Loucy (cell line): ENCODE results near the gene EIF6.

Source experiments
- H2AFZ ChIP-seq: fragments of 200-600 bp; sonication (generic); 2 replicates; pipeline ENCODE4 v1.6.0; 2016; ENCODE audit warnings: antibody characterized with exemption, mild to moderate bottlenecking, low read length, moderate library complexity
- H3F3A ChIP-seq: fragments of 200-600 bp; 2 replicates; pipeline ENCODE4 v1.6.0; 2016; ENCODE audit warnings: antibody characterized with exemption, low read depth, mild to moderate bottlenecking
- H3K27me3 ChIP-seq: fragments of 200-600 bp; sonication (generic); 2 replicates; pipeline ENCODE4 v1.6.1; 2014; ENCODE audit warnings: low read length, mild to moderate bottlenecking; ENCODE audit not compliant: insufficient read depth, poor library complexity, severe bottlenecking
- H3K36me3 ChIP-seq: fragments of 200-600 bp; sonication (generic); 2 replicates; pipeline ENCODE4 v1.6.1; 2016; ENCODE audit warnings: low read length; ENCODE audit not compliant: insufficient read depth
- H3K4me1 ChIP-seq: fragments of 200-600 bp; sonication (generic); 2 replicates; pipeline ENCODE4 v1.5.1; 2014; ENCODE audit warnings: low read length, mild to moderate bottlenecking; ENCODE audit not compliant: insufficient read depth, poor library complexity, severe bottlenecking
- H3K4me2 ChIP-seq: fragments of 200-600 bp; sonication (generic); 2 replicates; pipeline ENCODE4 v1.6.0; 2014; ENCODE audit warnings: antibody characterized with exemption, low read length, low read depth, mild to moderate bottlenecking; ENCODE audit not compliant: poor library complexity, severe bottlenecking
- H3K4me3 ChIP-seq: fragments of 200-600 bp; sonication (generic); 2 replicates; pipeline ENCODE4 v1.5.1; 2014; ENCODE audit warnings: low read length, mild to moderate bottlenecking, mixed read lengths; ENCODE audit not compliant: poor library complexity, severe bottlenecking
- H3K79me2 ChIP-seq: fragments of 200-600 bp; sonication (generic); 2 replicates; pipeline ENCODE4 v1.6.1; 2014; ENCODE audit warnings: low read length; ENCODE audit not compliant: insufficient read depth
- H3K9ac ChIP-seq: fragments of 200-600 bp; sonication (generic); 2 replicates; pipeline ENCODE4 v1.6.0; 2014; ENCODE audit warnings: mild to moderate bottlenecking, low read depth, low read length, moderate library complexity; ENCODE audit not compliant: poor library complexity, severe bottlenecking
- H3K9me2 ChIP-seq: fragments of 200-600 bp; sonication (generic); replicated peaks from 2 replicates; pipeline ENCODE4 v1.6.1; 2016; ENCODE audit warnings: low read depth, low read length, mixed read lengths
- H3K9me3 ChIP-seq: fragments of 200-600 bp; sonication (generic); 2 replicates; pipeline ENCODE4 v1.6.1; 2014; ENCODE audit warnings: mild to moderate bottlenecking, antibody characterized with exemption, low read length, low read depth; ENCODE audit not compliant: insufficient read depth
- H4K20me1 ChIP-seq: fragments of 200-600 bp; sonication (generic); 2 replicates; pipeline ENCODE4 v1.6.0; 2014; ENCODE audit warnings: antibody characterized with exemption, low read length, mild to moderate bottlenecking; ENCODE audit not compliant: insufficient read depth, poor library complexity, severe bottlenecking
- CTCF ChIP-seq: fragments of 200-600 bp; sonication (generic); conservative IDR thresholded peaks from 2 replicates; pipeline ENCODE4 v1.5.1; 2014; ENCODE audit warnings: mild to moderate bottlenecking, antibody characterized with exemption, low read length
- EZH2phosphoT487 ChIP-seq: fragments of 200-600 bp; IDR thresholded peaks from 2 replicates; pipeline ENCODE4 v1.6.1; 2018; ENCODE audit warnings: antibody characterized with exemption, mild to moderate bottlenecking, moderate library complexity, borderline replicate concordance

The EIF6 gene

GRCh38 chr20:35301426-35301825 lies 16.9 kb upstream of the EIF6 start:
- no peak overlapping the region for H3K4me2 ChIP-seq
- no peak overlapping the region for H3K4me3 ChIP-seq

GRCh38 chr20:35300469-35301262 lies 16.1 kb upstream of the EIF6 start:
- Histone ChIP-seq H3K9me2 (no peaks in the 10 kb centered on the region), H4K20me1 (no peaks in the 10 kb centered on the region), H2AFZ (no peak overlapping the region), H3K9me3 (no peaks in the 10 kb centered on the region), H3K4me1 (no peaks in the 10 kb centered on the region), H3K79me2 (no peaks in the 10 kb centered on the region), H3K36me3 (no peaks in the 10 kb centered on the region), H3K9ac (no peak overlapping the region), H3K4me3 (no peak overlapping the region), H3F3A (no peaks in the 10 kb centered on the region), H3K4me2 (no peak overlapping the region), H3K27me3 (no peaks in the 10 kb centered on the region)
- TF ChIP-seq EZH2phosphoT487 (no peak), CTCF (no peak)

More at GRCh38 chr20:35301426-35301825, 16.9 kb upstream of the EIF6 start:
- H3K9me3 ChIP-seq = no peaks in the 10 kb centered on the region
- H3K79me2 ChIP-seq = no peaks in the 10 kb centered on the region
- no peaks in the 10 kb centered on the region for H3K27me3 ChIP-seq
- H4K20me1 ChIP-seq = no peaks in the 10 kb centered on the region
- no peaks in the 10 kb centered on the region for H3K4me1 ChIP-seq
- peaks cover 6% of the 10 kb centered on the region; the same call in 1 of the 2 replicates for H3K36me3 ChIP-seq
- H3K9ac ChIP-seq = no peak overlapping the region
- no peaks in the 10 kb centered on the region for H3F3A ChIP-seq
- TF ChIP-seq CTCF = no peak
- no peak for TF ChIP-seq EZH2phosphoT487
- no peaks in the 10 kb centered on the region for H3K9me2 ChIP-seq
- no peak overlapping the region for H2AFZ ChIP-seq

- Histone ChIP-seq H3K27me3 (no peaks in the 10 kb centered on the region), H3F3A (no peaks in the 10 kb centered on the region), H3K4me1 (no peaks in the 10 kb centered on the region), H4K20me1 (no peaks in the 10 kb centered on the region), H3K36me3 (no peaks in the 10 kb centered on the region), H3K9me2 (no peaks in the 10 kb centered on the region), H3K9me3 (no peaks in the 10 kb centered on the region), H3K4me2 (no peak overlapping the region), H3K9ac (no peak overlapping the region), H2AFZ (no peak overlapping the region), H3K4me3 (no peak overlapping the region), H3K79me2 (no peaks in the 10 kb centered on the region)
- TF ChIP-seq CTCF = no peak
Observed at GRCh38 chr20:35299780-35300179, 15.2 kb upstream of the EIF6 start.
